Spleen (tissue), 11 donors: ENCODE data around the gene DENND6B. TPM values are rescaled to one million over a fixed set of nuclear protein-coding genes. Genes with fewer than 3 reads are reported as not detected.

Source experiments
- DNase-seq: peaks from one replicate; pipeline ENCODE4 v3.0.0-alpha.2; 2020
- H3K27ac ChIP-seq, 8 donors: fragments of 200-600 bp; sonication (generic) in 7 of 8; 1 replicate in 4 of 8; 2 replicates in 4 of 8; pipeline versions ENCODE4 v1.5.0 to v1.8.0; 2016 to 2021; ENCODE audit warnings: inconsistent platforms in 4 of 8, mild to moderate bottlenecking in 4 of 8, moderate library complexity in 1 of 8
- H3K27me3 ChIP-seq, 7 donors: fragments of 200-600 bp; sonication (generic) in 6 of 7; replicated peaks in 1 of 7; 1 replicate in 4 of 7; 2 replicates in 3 of 7; pipeline versions ENCODE4 v1.5.0 to v1.8.0; 2016 to 2021; ENCODE audit warnings: inconsistent platforms in 3 of 7, mild to moderate bottlenecking in 1 of 7
- H3K36me3 ChIP-seq, 6 donors: fragments of 200-600 bp; sonication (generic) in 5 of 6; 1 replicate in 4 of 6; 2 replicates in 2 of 6; pipeline versions ENCODE4 v1.5.0 to v1.8.0; 2016 to 2021; ENCODE audit warnings: inconsistent platforms in 2 of 6
- H3K4me1 ChIP-seq, 6 donors: fragments of 200-600 bp; sonication (generic) in 5 of 6; 1 replicate in 3 of 6; 2 replicates in 3 of 6; pipeline versions ENCODE4 v1.5.0 to v1.8.0; 2016 to 2021; ENCODE audit warnings: inconsistent platforms in 3 of 6
- H3K4me3 ChIP-seq, 8 donors: fragments of 200-600 bp; sonication (generic) in 7 of 8; 1 replicate in 4 of 8; 2 replicates in 4 of 8; pipeline versions ENCODE4 v1.5.0 to v1.8.0; 2016 to 2021; ENCODE audit warnings: inconsistent platforms in 4 of 8, mild to moderate bottlenecking in 4 of 8, moderate library complexity in 2 of 8
- H3K9me3 ChIP-seq, 8 donors: fragments of 200-600 bp; sonication (generic) in 7 of 8; 1 replicate in 4 of 8; 2 replicates in 4 of 8; pipeline versions ENCODE4 v1.5.0 to v1.8.0; 2016 to 2021; ENCODE audit warnings: inconsistent platforms in 4 of 8
- CTCF ChIP-seq, 11 experiments: fragments of 200-600 bp in 7 of 11; fragments of 450-650 bp in 4 of 11; sonication (generic) in 4 of 11; IDR thresholded peaks in 8 of 11; conservative IDR thresholded peaks in 3 of 11; 1 replicate in 7 of 11; 2 replicates in 4 of 11; pipeline versions ENCODE4 v1.4.0 to v1.8.0; 2016 to 2021; ENCODE audit warnings: antibody characterized with exemption in 11 of 11, inconsistent platforms in 4 of 11, mild to moderate bottlenecking in 1 of 11
- POLR2A ChIP-seq, 3 donors: fragments of 450-650 bp; IDR thresholded peaks; one replicate each; pipeline ENCODE4 v1.5.1; 2017; ENCODE audit warnings: antibody characterized with exemption in 3 of 3, mild to moderate bottlenecking in 1 of 3
- POLR2AphosphoS5 ChIP-seq, 3 donors: sonication (generic); formaldehyde crosslinking; IDR thresholded peaks; one replicate each; pipeline ENCODE4 v1.5.1; 2017; ENCODE audit warnings: antibody characterized with exemption in 3 of 3
- WGBS, 5 donors: extraction: QIAGEN DNeasy Blood & Tissue Kit in 3 of 5; methylation state at CpG; one replicate each; pipeline versions ENCODE4 v1.1.5 to v1.1.7; 2013 to 2018; 5-methylcytosine and 5-hydroxymethylcytosine counted together
- intact Hi-C: fragments of 100-400 bp; cut with DNase I; formaldehyde crosslinking; loops from one replicate; pipeline ENCODE4 v1.15.0; 2023; ENCODE audit warnings: low total_unique reads
- polyA plus RNA-seq, 3 donors: library from polyadenylated mRNA; stranded (reverse); fragments of 200-250 nt; gene quantifications; one replicate each; pipeline ENCODE4 v1.2.1, GENCODE V29; 2013
- total RNA-seq, 7 donors: library from RNA; depleted of rRNA in 3 of 7; stranded (reverse); fragments of >200 nt in 3 of 7; fragmentation: NEBNext Ultra II Directional in 4 of 7; extraction: Animal tissue kit (Norgen Biotek cat#: 25700) in 4 of 7; gene quantifications; one replicate each; pipeline versions ENCODE4 v1.1.0 to v1.2.1, GENCODE V29; 2016 to 2021
- donor health status: healthy with polysubstance abuse.
- donor health status: DM: no; HTN: no; CAD: no; lungs with moderate emphysema.
- donor health status: DM: no; HTN: no; CAD: no.
- donor health status: Bipolar disorder and iron deficiency.
- donor health status: healthy.
- donor health status: DM: no; HTN: no; CAD: no.
- donor health status: DM: yes; HTN: yes; CAD: no.

DENND6B gene
- total and polyA plus RNA-seq, 10 donors: 4.5 to 10.4 (median 6.3) TPM

GRCh38 chr22:50329236-50329635 is 2.4 kb upstream of the DENND6B start:
- intact Hi-C loops: loop anchor here (5.0 kb wide), 1 partner anchor 57 kb away; the partner anchor contains the start of gene MAPK11
- no peak for TF ChIP-seq POLR2AphosphoS5 (IDR thresholded peaks at IDR 0.05)
- no peak for TF ChIP-seq POLR2A (IDR thresholded peaks at IDR 0.05)
- TF ChIP-seq CTCF (IDR thresholded peaks at IDR 0.05 in 8 of 11, conservative IDR thresholded peaks at IDR 0.05 in 3 of 11): no peak
- Histone ChIP-seq H3K4me3 (no peak overlapping the region), H3K36me3 (no peaks in the 10 kb centered on the region), H3K4me1 (peaks cover 0 to 28% (median 20%) of the 10 kb centered on the region in 6 donors), H3K9me3 (no peaks in the 10 kb centered on the region), H3K27me3 (no peaks in the 10 kb centered on the region), H3K27ac (no peak overlapping the region)
- 82 to 92% (median 83%) methylated on average over 6 of the region's 6 CpGs for WGBS, 5 donors
- DNase-seq: no peak

- no peak for DNase-seq
- intact Hi-C loops: loop anchor here (5.0 kb wide), 1 partner anchor 55 kb away; the partner anchor contains the start of gene MAPK11
- H3K27ac ChIP-seq: peak overlapping the region; percentile 89 to 96 (median 92)
- no peaks in the 10 kb centered on the region for H3K36me3 ChIP-seq
- WGBS, 5 donors: 64 to 73% (median 68%) methylated on average over 20 to 22 of the region's 22 CpGs
- H3K4me3 ChIP-seq: peak overlapping the region; percentile 54 to 82 (median 66)
- peaks cover 0 to 28% (median 20%) of the 10 kb centered on the region in 6 donors for H3K4me1 ChIP-seq
- TF ChIP-seq POLR2A (IDR thresholded peaks at IDR 0.05) (no peak), CTCF (IDR thresholded peaks at IDR 0.05 in 8 of 11, conservative IDR thresholded peaks at IDR 0.05 in 3 of 11) (no peak), POLR2AphosphoS5 (IDR thresholded peaks at IDR 0.05) (no peak)
- H3K27me3 ChIP-seq: no peaks in the 10 kb centered on the region
- no peaks in the 10 kb centered on the region for H3K9me3 ChIP-seq
Measured at GRCh38 chr22:50327711-50328019, 853 bp upstream of the DENND6B start.

GRCh38 chr22:50326225-50326955 is 422 bp downstream of the DENND6B start:
- peak overlapping the region in 4 of 8 donors; percentile 46 to 96 (median 92) for H3K27ac ChIP-seq
- H3K36me3 ChIP-seq: no peaks in the 10 kb centered on the region
- 19 to 49% (median 39%) methylated on average over 23 to 56 of the region's 56 CpGs for WGBS, 5 donors
- H3K9me3 ChIP-seq: no peaks in the 10 kb centered on the region
- no peaks in the 10 kb centered on the region for H3K27me3 ChIP-seq
- H3K4me1 ChIP-seq: peaks cover 0 to 28% (median 20%) of the 10 kb centered on the region in 6 donors
- intact Hi-C loops: loop anchor here (5.0 kb wide), 1 partner anchor 54 kb away; the partner anchor contains the start of gene MAPK11
- no peak for DNase-seq
- TF ChIP-seq POLR2AphosphoS5 (IDR thresholded peaks at IDR 0.05): no peak
- no peak for TF ChIP-seq POLR2A (IDR thresholded peaks at IDR 0.05)
- TF ChIP-seq CTCF (IDR thresholded peaks at IDR 0.05 in 8 of 11, conservative IDR thresholded peaks at IDR 0.05 in 3 of 11): no peak
- H3K4me3 ChIP-seq: peak overlapping the region; percentile 54 to 82 (median 66)

- H3K9me3 ChIP-seq: no peaks in the 10 kb centered on the region
Measured at GRCh38 chr22:50325444-50326224, 1.2 kb downstream of the DENND6B start.

More at GRCh38 chr22:50325444-50326224, 1.2 kb downstream of the DENND6B start:
- no peaks in the 10 kb centered on the region for H3K27me3 ChIP-seq
- peak overlapping the region in 2 of 8 donors; percentile 73 to 82 for H3K4me3 ChIP-seq
- WGBS, 5 donors: 83 to 91% (median 87%) methylated on average over 19 of the region's 19 CpGs
- H3K4me1 ChIP-seq: peaks cover 0 to 27% (median 20%) of the 10 kb centered on the region in 6 donors
- DNase-seq: no peak
- no peak overlapping the region for H3K27ac ChIP-seq
- no peak for TF ChIP-seq POLR2AphosphoS5 (IDR thresholded peaks at IDR 0.05)
- no peak for TF ChIP-seq POLR2A (IDR thresholded peaks at IDR 0.05)
- no peak for TF ChIP-seq CTCF (IDR thresholded peaks at IDR 0.05 in 8 of 11, conservative IDR thresholded peaks at IDR 0.05 in 3 of 11)
- H3K36me3 ChIP-seq: no peaks in the 10 kb centered on the region
- intact Hi-C loops: loop anchor here (5.0 kb wide), 1 partner anchor 53 kb away; the partner anchor contains the start of gene MAPK11
